Skeletal muscle tissue (tissue), 4 donors: ENCODE data around the gene CDKN1C. TPM values are rescaled to one million over a fixed set of nuclear protein-coding genes. Genes with fewer than 3 reads are reported as not detected.
A peak's percentile ranks its signal among the peaks of the same experiment; 100 is the strongest.

Experiments
- H3K27ac ChIP-seq: one replicate; pipeline ENCODE4 v1.7.0; 2013; ENCODE audit warnings: mild to moderate bottlenecking, low read depth, low read length, inconsistent platforms
- H3K27me3 ChIP-seq, 3 donors: one replicate each; pipeline ENCODE4 v1.7.0; 2013; ENCODE audit warnings: low read length in 3 of 3; ENCODE audit not compliant: control insufficient read depth in 3 of 3, insufficient read depth in 3 of 3
- H3K36me3 ChIP-seq, 3 donors: one replicate each; pipeline ENCODE4 v1.7.0; 2013; ENCODE audit warnings: low read length in 3 of 3; ENCODE audit not compliant: control insufficient read depth in 3 of 3, insufficient read depth in 3 of 3
- H3K4me1 ChIP-seq, 3 donors: one replicate each; pipeline ENCODE4 v1.7.0; 2013; ENCODE audit warnings: low read length in 3 of 3, mild to moderate bottlenecking in 3 of 3; ENCODE audit not compliant: control insufficient read depth in 3 of 3, insufficient read depth in 3 of 3
- H3K4me3 ChIP-seq, 3 donors: one replicate each; pipeline ENCODE4 v1.7.0; 2013; ENCODE audit warnings: low read length in 3 of 3
- H3K9ac ChIP-seq, 3 donors: one replicate each; pipeline ENCODE4 v1.7.0; 2013; ENCODE audit warnings: low read length in 3 of 3, mild to moderate bottlenecking in 3 of 3, moderate library complexity in 2 of 3, low read depth in 1 of 3
- H3K9me3 ChIP-seq, 3 donors: one replicate each; pipeline ENCODE4 v1.7.0; 2013; ENCODE audit warnings: low read length in 3 of 3; ENCODE audit not compliant: control insufficient read depth in 3 of 3
- total RNA-seq: library from RNA; depleted of rRNA; stranded (reverse); fragments of >200 nt; gene quantifications from one replicate; pipeline ENCODE4 v1.2.3, GENCODE V29; 2014
- donor health status: Osteomylitis.

Gene CDKN1C
- total RNA-seq, 1 donor from 2014 or later = 209 TPM

GRCh38 chr11:2899080-2899783 is 13.7 kb upstream of the CDKN1C start:
- H3K27ac ChIP-seq = peak overlapping the region; percentile 70
- H3K9me3 ChIP-seq = no peaks in the 10 kb centered on the region
- peaks cover 0 to 11% (median 5%) of the 10 kb centered on the region in 3 donors for H3K27me3 ChIP-seq
- no peaks in the 10 kb centered on the region for H3K36me3 ChIP-seq
- peak overlapping the region in 1 of 3 donors; percentile 23 for H3K9ac ChIP-seq
- H3K4me3 ChIP-seq = peak overlapping the region in 2 of 3 donors; percentile 7 to 22
- H3K4me1 ChIP-seq = peaks cover 24 to 42% (median 26%) of the 10 kb centered on the region in 3 donors

- Histone ChIP-seq H3K27ac (peak overlapping the region; percentile 70), H3K9me3 (no peaks in the 10 kb centered on the region), H3K27me3 (peaks cover 0 to 10% (median 5%) of the 10 kb centered on the region in 3 donors), H3K4me1 (peaks cover 24 to 41% (median 26%) of the 10 kb centered on the region in 3 donors), H3K4me3 (no peak overlapping the region), H3K9ac (no peak overlapping the region), H3K36me3 (no peaks in the 10 kb centered on the region)
Measured at GRCh38 chr11:2898366-2899079, 12.9 kb upstream of the CDKN1C start.

- H3K9ac ChIP-seq = no peak overlapping the region
- H3K36me3 ChIP-seq = no peaks in the 10 kb centered on the region
- no peaks in the 10 kb centered on the region for H3K27me3 ChIP-seq
- peaks cover 20 to 38% (median 21%) of the 10 kb centered on the region in 3 donors for H3K4me1 ChIP-seq
- no peak overlapping the region for H3K4me3 ChIP-seq
- no peak overlapping the region for H3K27ac ChIP-seq
- H3K9me3 ChIP-seq = no peaks in the 10 kb centered on the region
Measured at GRCh38 chr11:2897048-2897447, 11.5 kb upstream of the CDKN1C start.

- Histone ChIP-seq H3K9me3 (no peaks in the 10 kb centered on the region), H3K4me1 (peaks cover 23 to 38% (median 25%) of the 10 kb centered on the region in 3 donors), H3K27ac (no peak overlapping the region), H3K9ac (no peak overlapping the region), H3K4me3 (no peak overlapping the region), H3K36me3 (no peaks in the 10 kb centered on the region), H3K27me3 (peaks cover 0 to 2% (median 0%) of the 10 kb centered on the region in 3 donors)
Measured at GRCh38 chr11:2896047-2896446, 10.5 kb upstream of the CDKN1C start.

- Histone ChIP-seq H3K9ac (no peak overlapping the region), H3K4me1 (peaks cover 17 to 25% (median 20%) of the 10 kb centered on the region in 3 donors), H3K36me3 (no peaks in the 10 kb centered on the region), H3K27me3 (peaks cover 0 to 2% (median 0%) of the 10 kb centered on the region in 3 donors), H3K9me3 (no peaks in the 10 kb centered on the region), H3K4me3 (no peak overlapping the region), H3K27ac (no peak overlapping the region)
Measured at GRCh38 chr11:2893935-2894334, 8.4 kb upstream of the CDKN1C start.

GRCh38 chr11:2892967-2893528 is 7.5 kb upstream of the CDKN1C start:
- H3K27ac ChIP-seq = peak overlapping the region; percentile 18
- no peaks in the 10 kb centered on the region for H3K9me3 ChIP-seq
- no peaks in the 10 kb centered on the region for H3K36me3 ChIP-seq
- H3K27me3 ChIP-seq = peaks cover 0 to 2% (median 0%) of the 10 kb centered on the region in 3 donors
- H3K4me3 ChIP-seq = peak overlapping the region; percentile 2 to 43 (median 43)
- peaks cover 14 to 22% (median 21%) of the 10 kb centered on the region in 3 donors for H3K4me1 ChIP-seq
- H3K9ac ChIP-seq = peak overlapping the region in 2 of 3 donors; percentile 45 to 53

GRCh38 chr11:2892215-2892966 is 6.8 kb upstream of the CDKN1C start:
- peaks cover 17 to 22% (median 20%) of the 10 kb centered on the region in 3 donors for H3K4me1 ChIP-seq
- H3K9ac ChIP-seq = peak overlapping the region in 2 of 3 donors; percentile 45 to 53
- H3K27ac ChIP-seq = peak overlapping the region; percentile 18

GRCh38 chr11:2891326-2892214 is 6.0 kb upstream of the CDKN1C start:
- Histone ChIP-seq H3K4me3 (peak overlapping the region in 2 of 3 donors; percentile 52 to 56), H3K9ac (peak overlapping the region in 2 of 3 donors; percentile 45 to 50), H3K36me3 (no peaks in the 10 kb centered on the region), H3K27ac (no peak overlapping the region), H3K9me3 (no peaks in the 10 kb centered on the region), H3K27me3 (peaks cover 0 to 2% (median 0%) of the 10 kb centered on the region in 3 donors), H3K4me1 (peaks cover 21 to 28% (median 22%) of the 10 kb centered on the region in 3 donors)

More at GRCh38 chr11:2892215-2892966, 6.8 kb upstream of the CDKN1C start:
- Histone ChIP-seq H3K9me3 (no peaks in the 10 kb centered on the region), H3K27me3 (peaks cover 0 to 2% (median 0%) of the 10 kb centered on the region in 3 donors), H3K4me3 (peak overlapping the region; percentile 43 to 68 (median 56)), H3K36me3 (no peaks in the 10 kb centered on the region)
